HG03025 (cell line): ENCODE data around the gene MYO19.
"Not testable (repeated sequence)": the region's sequence is repeated elsewhere in the genome, so short reads cannot be mapped to it uniquely, and the experiment has no call there.

ENCODE experiments used
- ATAC-seq: cut with Tn5 transposase; IDR thresholded peaks from one replicate; pipeline ENCODE4 v1.9.1; 2021; ENCODE audit warnings: mild to moderate bottlenecking, moderate library complexity; ENCODE audit not compliant: unreplicated experiment, low FRiP score

The MYO19 gene

DNA sequence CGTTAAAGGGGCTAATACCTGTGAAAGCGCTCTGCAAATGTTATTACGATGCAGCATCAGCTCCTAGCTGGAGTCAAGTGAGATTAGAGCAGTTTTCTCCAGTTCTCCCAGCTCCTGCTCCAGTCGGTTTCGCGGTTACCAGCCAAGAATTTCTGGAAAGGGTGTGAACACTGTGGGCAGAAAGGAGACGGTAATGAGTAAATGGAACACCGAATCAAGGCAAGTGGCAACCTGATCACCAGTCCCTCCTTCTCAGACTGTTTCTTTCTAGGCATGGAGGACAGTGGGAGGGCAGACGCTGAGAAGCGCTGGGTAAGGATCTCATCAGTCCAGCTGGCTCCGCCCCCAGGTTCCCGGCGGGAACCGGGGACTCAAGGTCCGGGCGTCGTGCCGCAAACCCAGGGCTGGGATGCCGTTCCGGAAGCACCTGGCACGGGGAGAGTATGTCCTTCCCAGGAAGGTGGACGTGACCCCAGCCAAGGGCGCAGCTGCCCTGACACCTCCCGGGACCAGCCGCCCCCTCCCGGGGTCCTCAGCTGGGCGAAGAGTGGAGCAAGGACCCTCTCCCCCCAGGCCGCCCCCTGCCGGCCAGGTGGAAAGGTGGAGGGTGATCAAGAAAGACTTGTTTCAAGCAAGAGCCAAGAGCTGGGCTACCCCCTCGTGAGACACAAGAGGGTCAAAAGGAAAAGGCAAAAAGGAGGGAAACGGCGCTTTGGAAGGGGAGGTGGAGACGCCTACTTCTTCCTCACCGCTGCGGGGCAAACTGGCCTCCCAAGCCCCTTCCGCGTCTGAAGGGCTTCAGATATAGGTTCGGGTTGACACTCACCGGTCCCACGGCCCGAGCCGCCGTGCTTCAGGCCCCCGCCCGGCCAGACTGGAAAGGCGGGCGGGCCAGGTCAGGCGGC, 481 bp downstream of the MYO19 start:
- peak; percentile 34 for ATAC-seq

DNA sequence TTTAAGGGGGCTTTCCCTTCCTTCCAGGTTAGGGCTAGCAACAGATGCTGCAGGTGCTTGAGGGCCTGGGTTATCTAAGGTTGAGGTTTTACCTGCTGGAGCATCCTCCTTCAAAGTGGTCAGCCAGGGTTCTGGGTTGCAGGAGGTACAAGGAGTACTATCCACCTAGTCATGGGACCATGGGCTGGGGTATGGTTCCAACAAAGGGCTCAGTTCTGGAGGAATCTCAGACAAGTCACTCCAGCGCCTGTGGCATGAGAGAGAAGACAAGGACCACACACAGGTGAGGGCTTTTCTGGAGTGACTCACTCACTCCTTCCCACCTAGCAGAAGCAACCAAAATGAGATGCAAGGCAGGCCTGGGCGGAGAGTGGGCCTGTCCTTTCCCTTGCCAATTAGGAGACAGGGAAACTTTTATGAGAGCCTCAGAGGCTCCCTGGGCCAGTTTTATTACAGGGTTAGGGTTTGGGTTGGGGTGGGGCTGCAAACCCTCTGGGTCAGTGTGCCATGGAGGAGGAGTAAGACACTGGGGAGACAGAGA, 2.2 kb downstream of the MYO19 start:
- ATAC-seq, result no peak

DNA sequence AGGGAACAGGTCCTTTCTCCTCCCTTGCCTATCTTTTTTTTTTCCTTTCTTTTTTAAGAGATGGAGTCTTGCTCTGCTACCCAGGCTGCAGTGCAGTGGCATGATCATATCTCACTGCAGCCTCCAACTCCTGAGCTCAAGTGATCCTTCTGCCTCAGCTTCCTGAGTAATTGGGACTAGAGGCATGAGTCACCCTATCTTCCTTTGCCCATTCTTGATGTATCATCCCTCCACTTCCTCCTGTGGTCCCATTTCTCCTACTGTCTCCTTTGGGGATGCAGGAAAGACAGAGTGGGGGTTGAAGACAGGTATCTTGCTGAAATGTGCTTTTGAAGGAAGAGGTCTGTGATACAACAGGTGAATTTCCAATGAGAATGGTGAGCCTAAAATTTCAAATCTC, 5.5 kb downstream of the MYO19 start:
- ATAC-seq, result no peak

GRCh38 chr17:36527621-36528250, 6.9 kb downstream of the MYO19 start:
- ATAC-seq, result no peak

DNA sequence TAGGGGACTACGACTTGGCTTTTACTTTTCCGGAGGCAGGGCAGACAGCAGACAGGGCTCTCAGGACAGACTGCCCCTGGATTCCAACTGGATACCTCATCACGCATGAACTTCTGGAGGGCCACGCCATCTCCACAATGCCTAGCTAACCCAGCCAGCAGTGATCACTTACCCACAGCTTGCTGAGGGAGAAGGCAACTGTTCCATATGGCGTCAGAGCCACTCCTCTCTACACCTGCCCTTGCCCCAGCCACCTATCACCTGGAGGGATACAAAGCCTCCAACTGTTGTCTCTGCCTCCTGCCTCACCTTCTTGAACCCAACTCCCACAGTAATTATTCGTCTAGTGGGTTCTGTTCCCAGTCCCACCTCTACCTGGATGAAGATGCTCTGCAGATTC, 8.8 kb downstream of the MYO19 start:
- ATAC-seq, result no peak

DNA sequence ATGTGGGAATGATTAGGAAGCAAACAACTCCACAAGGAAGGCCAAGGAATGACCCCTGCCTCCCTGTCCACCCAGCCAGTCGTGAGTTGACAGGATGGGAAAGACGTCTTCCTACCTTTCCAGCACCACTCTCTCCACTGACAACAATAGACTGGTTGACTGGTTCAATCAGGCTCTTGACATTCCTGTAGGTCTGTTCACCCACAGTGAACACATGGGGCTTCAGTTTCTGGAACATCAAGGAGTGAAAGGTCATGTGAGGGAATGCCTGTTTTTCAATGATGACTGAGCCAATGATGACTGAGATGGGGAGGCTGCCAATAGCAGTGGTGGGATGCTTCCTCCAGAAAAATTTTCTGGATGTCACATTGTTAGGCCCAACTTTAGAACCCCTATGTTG, 9.6 kb downstream of the MYO19 start:
- no peak for ATAC-seq

- no peak for ATAC-seq
Measured at GRCh38 chr17:36524428-36524876, 10.2 kb downstream of the MYO19 start.

GRCh38 chr17:36523113-36523512, 11.6 kb downstream of the MYO19 start:
- no peak for ATAC-seq

DNA sequence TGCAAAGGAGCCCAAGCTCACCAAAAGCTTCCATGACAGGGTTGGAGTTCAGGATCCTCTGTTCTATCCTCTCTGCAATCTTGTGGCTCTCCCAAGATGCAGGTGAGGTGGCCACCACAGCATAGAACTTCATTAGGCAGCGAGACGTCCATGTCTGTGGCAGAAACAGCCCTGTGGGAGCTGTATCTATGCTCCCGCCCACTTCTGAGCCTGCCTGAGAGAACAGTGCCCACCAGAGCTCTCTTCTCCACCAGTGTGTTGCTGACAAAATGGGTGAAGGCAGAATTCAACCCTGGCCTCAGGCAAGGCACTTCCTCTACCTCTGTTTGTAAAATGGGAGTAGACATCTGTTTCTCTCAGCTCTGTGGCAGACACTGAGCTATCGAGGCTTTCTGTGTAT, 18.8 kb downstream of the MYO19 start:
- ATAC-seq, result no peak

- ATAC-seq, result no peak
Measured at GRCh38 chr17:36514856-36515255, 19.8 kb downstream of the MYO19 start.

- no peak for ATAC-seq
Measured at GRCh38 chr17:36512641-36513040, 22.0 kb downstream of the MYO19 start.

GRCh38 chr17:36511216-36511615, 23.5 kb downstream of the MYO19 start:
- ATAC-seq, result no peak

DNA sequence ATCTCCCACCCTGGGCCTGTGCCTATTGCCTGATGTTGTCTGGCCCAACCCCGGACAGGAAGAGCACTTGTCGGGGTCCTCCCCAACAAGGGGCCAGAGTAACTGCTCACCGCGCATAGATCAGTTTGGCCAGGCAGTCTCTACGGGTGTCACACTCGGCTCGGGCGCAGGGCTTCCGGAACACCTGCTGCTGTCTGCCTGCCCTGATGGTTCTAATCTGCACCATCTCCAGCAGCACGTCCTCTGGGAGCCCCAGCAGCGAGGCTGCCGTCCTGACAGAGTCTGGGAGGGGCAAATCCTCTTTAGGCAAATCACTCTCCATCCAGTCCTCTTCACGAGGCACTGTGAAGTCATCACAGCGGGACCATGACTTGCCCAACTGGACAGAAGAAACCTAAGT, 24.0 kb downstream of the MYO19 start:
- no peak for ATAC-seq

GRCh38 chr17:36509272-36509985, 25.2 kb downstream of the MYO19 start:
- no peak for ATAC-seq

GRCh38 chr17:36508439-36508838, 26.2 kb downstream of the MYO19 start:
- ATAC-seq, result not testable (repeated sequence)

GRCh38 chr17:36507266-36507665, 27.4 kb downstream of the MYO19 start:
- no peak for ATAC-seq

- no peak for ATAC-seq
Measured at GRCh38 chr17:36506831-36507230, 27.8 kb downstream of the MYO19 start.

DNA sequence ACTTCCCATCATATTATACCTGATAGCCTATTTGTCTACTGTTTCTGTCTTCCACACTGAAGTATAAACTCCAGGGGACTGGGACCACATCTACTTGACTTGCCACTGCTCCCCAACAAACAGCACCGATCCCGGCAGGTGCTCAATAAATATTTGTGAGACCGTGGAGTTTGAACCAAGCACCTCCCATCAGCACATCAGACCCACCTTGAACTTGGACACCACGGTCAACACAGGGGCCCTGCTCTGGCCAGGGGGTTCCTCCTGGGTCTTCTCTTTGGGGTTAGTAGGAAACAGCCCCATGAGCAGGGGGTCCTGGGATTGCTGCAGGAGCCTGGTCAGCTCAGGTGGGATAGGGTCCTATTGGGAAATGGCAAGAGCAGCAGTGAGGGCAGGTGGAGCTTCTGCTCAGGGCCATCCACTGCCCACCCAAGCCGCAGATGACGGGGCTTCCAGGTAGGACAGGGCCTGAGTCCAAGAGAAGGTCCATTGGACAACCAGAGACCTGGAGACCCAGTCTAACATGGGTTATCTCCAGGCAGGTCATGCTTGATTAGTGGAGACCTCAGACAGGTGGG, 28.3 kb downstream of the MYO19 start:
- ATAC-seq, result no peak

- ATAC-seq, result no peak
Measured at GRCh38 chr17:36505171-36505570, 29.5 kb downstream of the MYO19 start.

- ATAC-seq, result no peak
Measured at GRCh38 chr17:36504156-36504545, 30.5 kb downstream of the MYO19 start.
